HCT116 (cell line): ENCODE data around the gene NAALADL2. TPM values are rescaled to one million over a fixed set of nuclear protein-coding genes. Genes with fewer than 3 reads are reported as not detected.

Source experiments
- ATAC-seq: fragments of 200-7000 bp; cut with Tn5 transposase; 2 replicates; pipeline ENCODE4 v1.9.1; 2020; ENCODE audit warnings: mild to moderate bottlenecking, moderate library complexity
- BruUV-seq: library from RNA; stranded (reverse); fragments of 400-500 nt; replicated peaks from 2 replicates; lab custom pipeline; 2021; lab: Mats Ljungman, UMichigan
- CTCF ChIA-PET: fragments of 300-600 bp; sonication (Branson Sonifier 250); formaldehyde crosslinking; loops from one replicate; lab custom pipeline; 2021; ENCODE audit warnings: antibody characterized with exemption; lab: Charles Lee
- POLR2A ChIA-PET: fragments of 300-600, 350-600 bp; sonication (Branson Sonifier 250); formaldehyde crosslinking; loops from one replicate; lab custom pipeline; 2021; ENCODE audit warnings: antibody characterized with exemption; lab: Charles Lee
- RAD21 ChIA-PET, 2 experiments: fragments of 300-600 bp; sonication (Branson Sonifier 250); formaldehyde crosslinking; loops; one replicate each; lab custom pipeline; 2023; ENCODE audit warnings: low total read pairs in 2 of 2; ENCODE audit not compliant: uncharacterized antibody in 2 of 2, unreplicated experiment in 2 of 2, low non-redundant PET in 1 of 2; lab: Charles Lee
- DNase-seq: peaks from one replicate; pipeline ENCODE4 v3.0.0-alpha.2; 2010; ENCODE audit warnings: low read depth, low spot score
- H2AFZ ChIP-seq: fragments of 200-600 bp; shearing (Covaris generic), sonication (generic); 2 replicates; pipeline ENCODE4 v1.6.1; 2017; ENCODE audit warnings: low read depth, mixed run types, mixed read lengths, antibody characterized with exemption, low read length; ENCODE audit not compliant: poor library complexity, severe bottlenecking
- H3K27ac ChIP-seq: 2 replicates; pipeline ENCODE4 v1.5.1; 2012; ENCODE audit warnings: low read depth, low read length
- H3K27me3 ChIP-seq: fragments of 200-600 bp; sonication (generic); 2 replicates; pipeline ENCODE4 v1.6.1; 2016; ENCODE audit warnings: mixed run types, low read length, mixed read lengths; ENCODE audit not compliant: insufficient read depth
- H3K36me3 ChIP-seq, 2 experiments: fragments of 200-500 bp in 1 of 2; fragments of 200-600 bp in 1 of 2; sonication (Bioruptor generic) in 1 of 2; sonication (generic) in 1 of 2; 2 replicates each; pipeline versions ENCODE4 v1.5.1 to v1.6.1; 2014 to 2016; ENCODE audit warnings: low read length in 2 of 2, inconsistent platforms in 1 of 2, mixed read lengths in 1 of 2, mixed run types in 1 of 2; ENCODE audit not compliant: insufficient read depth in 2 of 2, control insufficient read depth in 1 of 2
- H3K4me1 ChIP-seq, 2 experiments: fragments of 200-600 bp in 1 of 2; sonication (generic) in 1 of 2; 2 replicates each; pipeline versions ENCODE4 v1.5.1 to v1.6.1; 2012 to 2017; ENCODE audit warnings: low read length in 2 of 2, inconsistent platforms in 1 of 2, mild to moderate bottlenecking in 1 of 2, mixed read lengths in 1 of 2, mixed run types in 1 of 2, moderate library complexity in 1 of 2; ENCODE audit not compliant: insufficient read depth in 2 of 2, control insufficient read depth in 1 of 2
- H3K4me2 ChIP-seq: fragments of 200-600 bp; sonication (generic); 2 replicates; pipeline ENCODE4 v1.6.1; 2017; ENCODE audit warnings: mixed run types, low read length, mixed read lengths
- H3K4me3 ChIP-seq, 2 experiments: fragments of 200-600 bp in 1 of 2; sonication (generic) in 1 of 2; replicated peaks in 1 of 2; 2 replicates each; pipeline ENCODE4 v1.5.1; 2011 to 2016; ENCODE audit warnings: low read length in 2 of 2, control low read depth in 1 of 2, low read depth in 1 of 2, mild to moderate bottlenecking in 1 of 2, mixed read lengths in 1 of 2, mixed run types in 1 of 2
- H3K79me2 ChIP-seq: fragments of 200-600 bp; sonication (generic); 2 replicates; pipeline ENCODE4 v1.6.1; 2017; ENCODE audit warnings: mild to moderate bottlenecking, mixed run types, low read length, moderate library complexity, mixed read lengths; ENCODE audit not compliant: insufficient read depth
- H3K9ac ChIP-seq: fragments of 200-600 bp; sonication (generic); 2 replicates; pipeline ENCODE4 v1.6.1; 2016; ENCODE audit warnings: low read length, mixed read lengths
- H3K9me2 ChIP-seq: fragments of 200-600 bp; sonication (generic), shearing (Covaris generic); 2 replicates; pipeline ENCODE4 v1.6.1; 2017; ENCODE audit warnings: mixed run types, mild to moderate bottlenecking, moderate library complexity; ENCODE audit not compliant: insufficient read depth
- H3K9me3 ChIP-seq, 2 experiments: fragments of 200-500 bp in 1 of 2; fragments of 200-600 bp in 1 of 2; sonication (Bioruptor generic) in 1 of 2; sonication (generic) in 1 of 2; 2 replicates each; pipeline ENCODE4 v1.6.1; 2014 to 2017; ENCODE audit warnings: low read length in 2 of 2, mixed read lengths in 2 of 2, inconsistent platforms in 1 of 2, low read depth in 1 of 2, mild to moderate bottlenecking in 1 of 2, mixed run types in 1 of 2, moderate library complexity in 1 of 2; ENCODE audit not compliant: control insufficient read depth in 1 of 2, insufficient read depth in 1 of 2
- H4K20me1 ChIP-seq: fragments of 200-600 bp; sonication (generic), shearing (Covaris generic); 2 replicates; pipeline ENCODE4 v1.6.1; 2017; ENCODE audit warnings: mixed run types, mild to moderate bottlenecking, moderate library complexity; ENCODE audit not compliant: insufficient read depth
- ATF3 ChIP-seq: IDR thresholded peaks from 2 replicates; pipeline ENCODE4 v1.6.1; 2012
- CBX3 ChIP-seq: IDR thresholded peaks from 2 replicates; pipeline ENCODE4 v1.6.1; 2012; ENCODE audit warnings: low read depth
- CEBPB ChIP-seq: IDR thresholded peaks from 2 replicates; pipeline ENCODE4 v1.6.1; 2012; ENCODE audit warnings: low read depth
- CTCF ChIP-seq, 3 experiments: fragments of 200-600 bp in 1 of 3; sonication (generic) in 1 of 3; IDR thresholded peaks in 2 of 3; conservative IDR thresholded peaks in 1 of 3; 2 replicates each; pipeline ENCODE4 v1.5.1; 2012 to 2017; ENCODE audit warnings: low read depth in 2 of 3, low read length in 2 of 3, antibody characterized with exemption in 1 of 3, borderline replicate concordance in 1 of 3, control low read depth in 1 of 3, mild to moderate bottlenecking in 1 of 3, mixed read lengths in 1 of 3, mixed run types in 1 of 3, moderate library complexity in 1 of 3; ENCODE audit not compliant: insufficient read depth in 1 of 3
- ELF1 ChIP-seq: IDR thresholded peaks from 2 replicates; pipeline ENCODE4 v1.6.1; 2012; ENCODE audit warnings: low read depth, borderline replicate concordance
- EZH2 ChIP-seq: fragments of 200-600 bp; sonication (generic); IDR thresholded peaks from 2 replicates; pipeline ENCODE4 v1.6.1; 2017; ENCODE audit warnings: antibody characterized with exemption, mixed run types
- FOSL1 ChIP-seq: IDR thresholded peaks from 2 replicates; pipeline ENCODE4 v1.6.1; 2012; ENCODE audit warnings: low read depth
- JUND ChIP-seq: IDR thresholded peaks from 2 replicates; pipeline ENCODE4 v1.6.1; 2012
- POLR2A ChIP-seq: IDR thresholded peaks from 2 replicates; pipeline ENCODE4 v1.7.0; 2011; ENCODE audit warnings: borderline replicate concordance; ENCODE audit not compliant: insufficient read depth, insufficient read length; ENCODE audit errors: extremely low read depth
- REST ChIP-seq: IDR thresholded peaks from 2 replicates; pipeline ENCODE4 v1.6.1; 2012; ENCODE audit warnings: low read depth
- SIN3A ChIP-seq: IDR thresholded peaks from 2 replicates; pipeline ENCODE4 v1.6.1; 2012; ENCODE audit warnings: low read depth
- SP1 ChIP-seq: IDR thresholded peaks from 2 replicates; pipeline ENCODE4 v1.6.1; 2012; ENCODE audit warnings: low read depth
- SRF ChIP-seq: IDR thresholded peaks from 2 replicates; pipeline ENCODE4 v1.6.1; 2012; ENCODE audit warnings: low read depth
- TCF7L2 ChIP-seq: IDR thresholded peaks from 2 replicates; pipeline ENCODE4 v1.7.0; 2011; ENCODE audit warnings: borderline replicate concordance, inconsistent platforms; ENCODE audit not compliant: insufficient read depth, insufficient read length; ENCODE audit errors: extremely low read depth
- ZFX ChIP-seq: fragments of 450-650 bp; IDR thresholded peaks from 2 replicates; pipeline ENCODE4 v1.6.1; 2017
- ZNF274 ChIP-seq: fragments of 200-500 bp; sonication (Bioruptor generic); IDR thresholded peaks from 2 replicates; pipeline ENCODE4 v1.6.1; 2014; ENCODE audit warnings: mild to moderate bottlenecking, low read depth, low read length, inconsistent platforms
- intact Hi-C: fragments of 100-400 bp; cut with micrococcal nuclease; formaldehyde crosslinking; loops from 2 replicates; pipeline ENCODE4 v1.10.0; 2022
- total RNA-seq: library from RNA; stranded (reverse); gene quantifications from one replicate; pipeline ENCODE4 v1.2.1, GENCODE V29; 2021; ENCODE audit not compliant: unreplicated experiment

The NAALADL2 gene
- total RNA-seq, 1 experiment from 2014 or later = 2.9 TPM

- TF ChIP-seq ZNF274 = no peak
- TF ChIP-seq CEBPB = no peak
- TF ChIP-seq REST = no peak
- no peak for TF ChIP-seq SRF
- TF ChIP-seq SIN3A = no peak
- no peak for TF ChIP-seq CTCF (IDR thresholded peaks at IDR 0.05 in 2 of 3, conservative IDR thresholded peaks at IDR 0.05 in 1 of 3; ENCODE audit: borderline replicate concordance in 1 of 3, insufficient read depth in 1 of 3, low read depth in 2 of 3, low read length in 2 of 3)
- TF ChIP-seq ZFX = no peak
- TF ChIP-seq ELF1 = no peak
- no peak for TF ChIP-seq ATF3
- no peak for TF ChIP-seq FOSL1
- TF ChIP-seq JUND = no peak
- TF ChIP-seq CBX3 = no peak
- no peak for TF ChIP-seq SP1
- TF ChIP-seq TCF7L2 = no peak
- no peak for TF ChIP-seq POLR2A
- no peak for TF ChIP-seq EZH2
- TF ChIP-seq, all 23 proteins: peak for 0
- Histone ChIP-seq H3K36me3 (no peaks in the 10 kb centered on the region), H3K9me2 (no peaks in the 10 kb centered on the region; the same call in 1 of the 2 replicates), H3K27ac (no peak overlapping the region), H3K9me3 (no peaks in the 10 kb centered on the region), H3K27me3 (no peaks in the 10 kb centered on the region), H3K79me2 (no peaks in the 10 kb centered on the region), H3K9ac (no peak overlapping the region), H4K20me1 (no peaks in the 10 kb centered on the region), H3K4me1 (no peaks in the 10 kb centered on the region), H3K4me2 (no peak overlapping the region), H3K4me3 (no peak overlapping the region), H2AFZ (no peak overlapping the region)
- no TSS peak for BruUV-seq
- CTCF ChIA-PET = no interaction called here
- intact Hi-C loops = no loop called here
- POLR2A ChIA-PET = no interaction called here
- RAD21 ChIA-PET = no interaction called here
- ATAC-seq = no peak
- DNase-seq = no peak
These were observed 811.4 kb downstream of the NAALADL2 start for GRCh38 chr3:175670557-175670956.
